ENCODE data around the gene RGS11.
"Not testable (repeated sequence)": the region's sequence is repeated elsewhere in the genome, so short reads cannot be mapped to it uniquely, and the experiment has no call there.

The RGS11 gene

GRCh38 chr16:261031-261691 is 14.6 kb downstream of the RGS11 start:
- DNase-seq, result no peak

- no peak for DNase-seq
These were observed 15.4 kb downstream of the RGS11 start for GRCh38 chr16:260326-260725.

- DNase-seq, result no peak
These were observed 15.9 kb downstream of the RGS11 start for GRCh38 chr16:259814-260253.

DNA sequence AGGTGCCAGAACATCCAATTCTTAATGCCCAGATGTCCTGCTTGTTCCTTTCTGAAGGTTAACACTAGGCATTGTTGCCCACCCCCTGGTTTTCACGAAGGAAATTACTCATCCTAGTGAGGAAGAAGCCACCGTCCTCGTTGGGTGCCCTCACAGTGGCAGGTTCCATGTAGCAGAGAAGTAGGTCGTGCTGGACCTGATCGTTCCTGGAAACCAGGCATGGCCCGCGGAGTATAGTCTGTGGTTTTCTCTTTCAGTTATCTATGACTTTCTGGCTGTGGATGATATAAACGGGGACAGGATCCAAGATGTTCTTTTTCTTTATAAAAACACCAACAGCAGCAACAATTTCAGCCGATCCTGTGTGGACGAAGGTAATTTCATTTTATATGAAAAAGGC is 16.5 kb downstream of the RGS11 start:
- DNase-seq, result no peak

DNA sequence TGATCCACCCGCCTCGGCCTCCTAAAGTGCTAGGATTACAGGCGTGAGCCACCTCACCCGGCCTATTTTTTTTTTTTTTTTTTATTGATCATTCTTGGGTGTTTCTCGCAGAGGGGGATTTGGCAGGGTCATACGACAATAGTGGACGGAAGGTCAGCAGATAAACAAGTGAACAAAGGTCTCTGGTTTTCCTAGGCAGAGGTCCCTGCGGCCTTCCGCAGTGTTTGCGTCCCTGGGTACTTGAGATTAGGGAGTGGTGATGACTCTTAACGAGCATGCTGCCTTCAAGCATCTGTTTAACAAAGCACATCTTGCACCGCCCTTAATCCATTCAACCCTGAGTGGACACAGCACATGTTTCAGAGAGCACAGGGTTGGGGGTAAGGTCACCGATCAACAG is 17.7 kb downstream of the RGS11 start:
- DNase-seq, result not testable (repeated sequence)

DNA sequence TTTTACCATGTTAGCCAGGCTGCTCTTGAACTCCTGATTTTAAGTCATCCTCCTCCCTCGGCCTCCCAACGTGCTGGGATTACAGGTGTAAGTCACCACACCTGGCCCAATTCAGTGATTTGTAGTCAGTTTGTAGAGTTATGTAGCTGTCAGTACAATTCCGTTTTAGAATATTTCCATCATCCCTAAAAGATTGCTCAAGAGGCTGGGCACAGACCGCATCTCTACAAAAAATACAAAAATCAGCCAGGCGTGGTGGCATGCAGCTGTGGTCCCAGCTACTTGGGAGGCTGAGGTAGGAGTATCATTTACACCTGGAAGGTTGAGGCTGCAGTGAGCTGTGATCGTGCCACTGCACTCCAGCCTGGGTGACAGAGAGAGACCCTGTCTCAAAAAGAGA is 20.6 kb downstream of the RGS11 start:
- DNase-seq, result no peak

GRCh38 chr16:254461-254860 is 21.3 kb downstream of the RGS11 start:
- DNase-seq, result no peak

DNA sequence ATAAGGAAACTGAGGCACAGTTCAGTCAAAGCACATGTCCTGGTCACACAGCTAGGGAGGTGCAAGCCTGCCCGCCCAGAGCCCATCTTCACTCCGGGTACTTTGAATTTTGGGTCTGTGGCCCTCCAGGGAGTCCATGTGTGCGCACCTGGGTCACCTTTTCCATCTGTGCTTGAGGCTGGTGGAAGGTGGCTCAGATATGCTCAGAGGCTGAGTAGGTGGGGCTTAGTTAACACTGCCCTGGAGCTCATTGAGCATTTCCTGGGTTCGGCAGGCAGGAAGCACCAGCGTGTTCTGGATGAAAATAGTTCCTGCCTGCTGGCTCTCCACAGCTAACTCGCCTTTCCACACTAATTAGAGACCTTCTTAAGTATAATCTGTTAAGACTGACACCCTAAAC is 21.9 kb downstream of the RGS11 start:
- no peak for DNase-seq

- peak; percentile 67 for DNase-seq
These were observed 23.1 kb downstream of the RGS11 start for GRCh38 chr16:252366-253337.

DNA sequence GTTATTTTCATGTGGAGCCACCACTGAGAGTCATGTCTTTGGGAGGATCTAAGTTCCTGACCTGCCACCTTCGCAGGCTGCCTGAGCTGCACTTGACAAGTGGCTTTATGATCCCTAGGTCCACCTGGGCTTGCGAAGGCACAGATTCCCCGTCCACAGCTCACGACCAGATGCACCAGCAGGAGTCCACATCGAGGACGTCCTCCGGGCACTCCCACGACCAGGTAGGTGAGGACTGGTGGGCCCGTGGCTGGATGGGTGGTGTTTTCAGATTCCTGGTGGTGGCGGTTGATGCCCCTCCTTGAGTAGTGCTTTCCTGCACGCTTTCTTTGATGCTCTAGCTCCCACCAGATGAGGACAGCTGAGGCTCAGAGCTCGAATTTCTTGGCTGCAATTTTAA is 26.3 kb downstream of the RGS11 start:
- no peak for DNase-seq

GRCh38 chr16:247027-247426 is 28.7 kb downstream of the RGS11 start:
- no peak for DNase-seq

GRCh38 chr16:245105-245504 is 30.6 kb downstream of the RGS11 start:
- no peak for DNase-seq

DNA sequence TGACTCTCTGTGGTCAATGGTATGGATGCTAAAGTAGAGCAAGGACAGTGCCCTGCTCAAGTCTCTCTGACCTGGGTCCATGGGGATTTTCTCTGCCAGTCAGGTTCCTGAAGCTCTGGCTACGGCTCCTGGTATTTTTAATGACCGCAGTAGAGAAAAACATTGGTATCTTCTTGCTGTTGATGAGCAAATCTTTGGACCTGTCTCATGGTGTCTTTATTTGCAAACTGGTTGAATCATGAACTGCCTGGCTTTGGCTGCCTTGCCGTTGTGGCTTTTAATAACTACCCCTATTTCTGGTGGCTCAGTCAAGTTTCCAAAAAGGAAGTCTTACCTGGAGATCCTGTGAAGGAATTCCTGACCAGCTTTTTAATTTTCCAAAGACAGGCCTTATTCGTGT is 32.4 kb downstream of the RGS11 start:
- DNase-seq, result no peak

GRCh38 chr16:242281-242680 is 33.5 kb downstream of the RGS11 start:
- no peak for DNase-seq

GRCh38 chr16:240559-240958 is 35.2 kb downstream of the RGS11 start:
- no peak for DNase-seq

DNA sequence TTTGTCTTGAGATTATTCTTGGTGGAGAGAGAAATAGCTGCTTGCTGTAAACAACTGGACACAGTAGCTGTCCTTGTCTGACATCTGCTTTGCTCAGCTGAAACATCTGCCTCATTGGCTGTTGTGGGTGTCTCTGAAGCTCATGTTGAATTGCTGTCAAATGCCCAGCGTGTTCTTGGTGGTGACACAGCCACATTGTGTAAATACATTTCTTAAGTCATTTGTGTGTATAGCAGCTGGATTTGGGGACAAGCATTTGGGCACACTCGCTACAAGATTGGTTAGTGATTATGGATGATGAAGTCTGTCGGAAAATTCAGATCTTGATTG is 35.8 kb downstream of the RGS11 start:
- peak; percentile 21 for DNase-seq

- DNase-seq, result peak; percentile 97
These were observed 41.1 kb downstream of the RGS11 start, which contains the start of gene FAM234A for GRCh38 chr16:234468-235305. TSS of gene FAM234A (plus strand) at chr16:234821. CDS start at chr16:254414, 19,593 bp downstream.

- DNase-seq, result no peak
These were observed 44.8 kb downstream of the RGS11 start for GRCh38 chr16:230949-231348.

DNA sequence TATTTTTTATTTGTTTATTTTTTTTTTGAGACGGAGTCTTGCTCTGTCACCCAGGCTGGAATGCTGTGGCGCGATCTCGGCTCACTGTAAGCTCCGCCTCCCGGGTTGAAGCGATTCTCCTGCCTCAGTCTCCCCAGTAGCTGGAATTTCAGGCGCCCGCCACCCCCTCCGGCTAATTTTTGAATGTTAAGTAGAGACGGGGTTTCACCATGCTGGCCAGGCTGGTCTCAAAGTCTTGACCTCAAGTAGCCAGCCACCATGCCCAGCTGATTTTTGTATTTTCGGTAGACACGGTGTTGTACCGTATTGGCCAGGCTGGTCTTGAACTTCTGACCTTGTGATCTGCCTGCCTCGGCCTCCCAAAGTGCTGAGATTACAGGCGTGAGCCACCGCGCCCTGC is 45.4 kb downstream of the RGS11 start:
- DNase-seq, result not testable (repeated sequence)

DNA sequence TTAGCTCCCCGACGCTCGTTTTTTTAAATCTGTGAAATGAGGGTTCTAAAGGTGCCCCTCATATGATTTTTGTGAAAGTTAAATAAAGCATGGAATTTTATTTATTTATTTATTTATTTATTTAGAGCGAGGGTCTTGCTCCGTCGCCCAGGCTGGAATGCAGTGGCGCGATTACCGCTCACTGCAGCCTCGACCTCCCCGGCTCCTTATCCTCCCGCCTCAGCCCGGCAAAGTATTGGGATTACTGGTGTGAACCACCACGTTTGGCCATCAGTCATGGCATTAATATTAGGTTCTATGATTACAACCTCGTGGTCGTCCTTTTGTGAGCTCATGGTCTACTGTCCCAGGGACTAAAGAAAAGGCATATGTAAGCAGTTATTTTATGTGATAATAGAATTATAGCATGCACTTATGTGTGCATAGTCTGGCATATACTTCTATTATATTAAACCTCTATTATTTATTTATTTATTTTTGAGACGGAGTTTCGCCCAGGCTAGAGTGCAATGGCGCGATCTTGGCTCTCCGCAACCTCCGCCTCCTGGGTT is 45.9 kb downstream of the RGS11 start:
- no peak for DNase-seq

DNA sequence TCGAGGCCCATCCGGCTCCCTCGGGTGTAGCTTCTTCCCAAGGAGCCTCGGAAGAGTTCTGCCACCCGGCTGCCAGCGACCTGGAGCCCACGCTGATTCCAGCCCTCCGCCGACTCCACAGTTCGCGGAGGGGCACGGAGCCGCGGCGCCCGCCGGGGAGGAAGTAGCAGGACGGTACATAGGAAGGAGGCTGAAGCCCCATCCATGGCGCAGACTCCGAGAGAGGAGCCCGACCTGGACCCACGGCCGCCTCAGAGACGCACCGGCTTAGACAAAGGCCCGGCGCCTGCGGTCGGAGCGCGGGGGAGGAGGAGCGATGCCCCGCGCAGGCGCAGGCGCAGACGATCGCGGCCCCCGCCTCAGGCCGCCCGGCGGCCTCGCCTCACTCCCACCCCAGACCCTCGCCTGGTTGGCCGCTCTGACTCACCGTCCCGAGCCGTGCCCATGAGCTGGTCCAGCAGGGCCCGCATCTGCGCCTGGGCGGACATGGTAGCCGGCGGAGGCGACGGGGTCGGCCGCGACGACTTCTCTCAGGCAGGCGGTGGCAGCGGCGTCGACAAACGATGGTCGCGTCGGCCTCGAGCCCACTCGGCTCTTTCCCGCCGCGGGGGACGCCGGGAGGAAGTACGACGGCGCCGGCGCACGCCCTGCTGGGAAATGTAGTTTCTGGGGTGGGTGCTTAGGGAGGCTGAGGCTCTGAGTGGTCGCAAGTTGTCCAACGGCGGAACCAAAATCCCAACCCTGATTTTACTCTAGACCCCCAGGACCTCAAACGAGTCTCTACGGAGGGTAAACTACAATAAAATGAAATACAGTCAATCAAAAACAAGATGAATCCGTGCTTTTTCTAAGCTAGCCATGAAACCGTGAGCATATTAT is 46.7 kb downstream of the RGS11 start, which contains the start of gene LUC7L:
LUC7L (minus strand) TSS at position 598 of the 879 bp plus-strand sequence; CDS start at position 488, 110 bp downstream.
- peak; percentile 89 for DNase-seq
